SK-N-SH (cell line): Measurements from ENCODE around the gene KBTBD13.

Experiments
- EZH2phosphoT487 ChIP-seq: fragments of 200-600 bp; sonication (generic); IDR thresholded peaks from 2 replicates; pipeline ENCODE4 v1.6.1; 2017; ENCODE audit warnings: low read depth, mixed run types, mild to moderate bottlenecking, antibody characterized with exemption, moderate library complexity, borderline replicate concordance
- FOXM1 ChIP-seq: IDR thresholded peaks from 2 replicates; pipeline ENCODE4 v1.4.0; 2012; ENCODE audit warnings: low read depth, mild to moderate bottlenecking
- MEF2A ChIP-seq: IDR thresholded peaks from 2 replicates; pipeline ENCODE4 v1.4.0; 2012; ENCODE audit warnings: low read depth, borderline replicate concordance
- MXI1 ChIP-seq: IDR thresholded peaks from 2 replicates; pipeline ENCODE4 v1.6.1; 2012; ENCODE audit warnings: mild to moderate bottlenecking, low read depth, low read length, improper control_type of control experiment
- NFIC ChIP-seq: IDR thresholded peaks from 2 replicates; pipeline ENCODE4 v1.4.0; 2012; ENCODE audit warnings: borderline replicate concordance
- POLR2AphosphoS5 ChIP-seq: IDR thresholded peaks from 2 replicates; pipeline ENCODE4 v1.6.1; 2012; ENCODE audit warnings: low read depth, low read length
- SMC3 ChIP-seq: IDR thresholded peaks from 2 replicates; pipeline ENCODE4 v1.6.1; 2012; ENCODE audit warnings: low read depth, low read length, improper control_type of control experiment
- TCF12 ChIP-seq: IDR thresholded peaks from 2 replicates; pipeline ENCODE4 v1.4.0; 2012
- TF ChIP-seq, protein P1 (sequence below): fragments of 200-600 bp; sonication (generic); IDR thresholded peaks from 2 replicates; pipeline ENCODE4 v1.6.1; 2017; ENCODE audit warnings: antibody characterized with exemption, mild to moderate bottlenecking, moderate library complexity
- TF ChIP-seq, protein P2 (sequence below): IDR thresholded peaks from 2 replicates; pipeline ENCODE4 v1.4.0; 2012; ENCODE audit warnings: low read depth, borderline replicate concordance

DNA sequence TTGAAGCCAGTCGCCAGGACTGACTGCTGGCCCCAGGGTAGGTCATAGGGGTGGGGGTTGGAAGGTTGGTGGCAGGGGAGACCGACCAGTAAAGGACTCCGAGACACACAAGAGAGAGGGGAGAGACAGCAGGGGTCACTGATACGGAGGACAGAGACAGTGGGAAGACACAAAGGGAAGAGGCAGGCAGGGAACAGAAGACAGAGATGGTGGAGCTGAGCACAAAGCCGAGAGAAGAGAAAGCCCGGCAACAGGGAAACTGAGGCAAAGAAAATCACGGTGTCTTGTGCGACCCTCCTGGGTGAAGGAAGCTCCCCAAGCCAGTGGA, 9.3 kb upstream of the KBTBD13 start:
- TF ChIP-seq POLR2AphosphoS5 (no peak), SMC3 (no peak), NFIC (no peak), FOXM1 (no peak), MXI1 (no peak), EZH2phosphoT487 (no peak), TCF12 (no peak), MEF2A (no peak)
- TF ChIP-seq, protein P1, sequence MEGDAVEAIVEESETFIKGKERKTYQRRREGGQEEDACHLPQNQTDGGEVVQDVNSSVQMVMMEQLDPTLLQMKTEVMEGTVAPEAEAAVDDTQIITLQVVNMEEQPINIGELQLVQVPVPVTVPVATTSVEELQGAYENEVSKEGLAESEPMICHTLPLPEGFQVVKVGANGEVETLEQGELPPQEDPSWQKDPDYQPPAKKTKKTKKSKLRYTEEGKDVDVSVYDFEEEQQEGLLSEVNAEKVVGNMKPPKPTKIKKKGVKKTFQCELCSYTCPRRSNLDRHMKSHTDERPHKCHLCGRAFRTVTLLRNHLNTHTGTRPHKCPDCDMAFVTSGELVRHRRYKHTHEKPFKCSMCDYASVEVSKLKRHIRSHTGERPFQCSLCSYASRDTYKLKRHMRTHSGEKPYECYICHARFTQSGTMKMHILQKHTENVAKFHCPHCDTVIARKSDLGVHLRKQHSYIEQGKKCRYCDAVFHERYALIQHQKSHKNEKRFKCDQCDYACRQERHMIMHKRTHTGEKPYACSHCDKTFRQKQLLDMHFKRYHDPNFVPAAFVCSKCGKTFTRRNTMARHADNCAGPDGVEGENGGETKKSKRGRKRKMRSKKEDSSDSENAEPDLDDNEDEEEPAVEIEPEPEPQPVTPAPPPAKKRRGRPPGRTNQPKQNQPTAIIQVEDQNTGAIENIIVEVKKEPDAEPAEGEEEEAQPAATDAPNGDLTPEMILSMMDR: no peak
- TF ChIP-seq, protein P2, sequence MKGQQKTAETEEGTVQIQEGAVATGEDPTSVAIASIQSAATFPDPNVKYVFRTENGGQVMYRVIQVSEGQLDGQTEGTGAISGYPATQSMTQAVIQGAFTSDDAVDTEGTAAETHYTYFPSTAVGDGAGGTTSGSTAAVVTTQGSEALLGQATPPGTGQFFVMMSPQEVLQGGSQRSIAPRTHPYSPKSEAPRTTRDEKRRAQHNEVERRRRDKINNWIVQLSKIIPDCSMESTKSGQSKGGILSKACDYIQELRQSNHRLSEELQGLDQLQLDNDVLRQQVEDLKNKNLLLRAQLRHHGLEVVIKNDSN: no peak
